ENCODE measurements around the gene SCN4A. TPM values are rescaled to one million over a fixed set of nuclear protein-coding genes. Genes with fewer than 3 reads are reported as not detected.

SCN4A gene
- polyA plus RNA-seq, 2 of the 4 experiments (the other 2 are of a cell fraction) = 0.03 to 0.06 TPM

DNA sequence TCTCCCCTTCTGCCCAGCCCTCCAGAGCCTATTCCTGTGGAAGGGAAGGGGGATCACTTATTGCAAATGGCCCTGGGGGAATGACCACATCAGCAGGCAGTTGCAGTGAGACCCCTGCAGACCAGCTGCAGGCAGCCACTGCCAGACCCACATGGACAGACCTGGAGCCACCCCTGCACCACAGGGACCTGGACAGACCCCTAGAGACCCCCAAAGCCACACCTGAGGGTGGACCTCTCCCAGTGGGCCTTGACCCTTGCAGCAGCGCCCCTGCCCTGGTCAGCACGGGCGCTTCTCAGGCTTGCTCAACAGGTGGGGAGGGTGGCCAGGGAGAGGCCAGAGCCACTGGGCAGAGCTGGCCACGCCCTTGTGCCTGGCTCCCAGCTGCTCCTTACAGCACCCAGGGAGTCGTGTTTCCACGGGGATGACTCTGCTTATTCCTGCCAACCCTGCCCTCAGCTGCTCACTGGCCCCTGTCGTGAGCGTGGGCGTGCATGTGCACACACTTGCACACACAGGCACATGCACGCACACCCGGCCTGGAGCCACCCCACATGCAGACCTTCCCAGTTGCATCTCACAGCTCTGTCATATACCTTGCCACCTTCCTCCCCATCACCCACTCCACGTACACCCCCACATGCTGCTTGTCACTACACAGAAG, 1.3 kb upstream of the SCN4A start:
- peaks cover 19% of the 10 kb centered on the region for H3K4me1 ChIP-seq
- peak overlapping the region; percentile 71 for H3K4me2 ChIP-seq
- FAIRE-seq = no peak
- no peak overlapping the region for H3K4me3 ChIP-seq
- ChIA-PET POLR2A (interaction anchor here (1.6 kb wide), 1 partner anchor 172 kb away, joined by 5 read pairs; no protein-coding TSS in a partner anchor), CTCF (interaction anchor here (0.6 to 9.3 kb wide), 15 partner anchors 9 to 93 kb away, joined by 3 to 94 read pairs (median 7); partner anchors contain the start of gene GH1)
- peak overlapping the region; percentile 49 to 68; a peak in 5 of 6 replicates for H3K27ac ChIP-seq
- TF ChIP-seq EP300 (IDR thresholded peaks at IDR 0.05) (no peak), MAFK (IDR thresholded peaks at IDR 0.05; ENCODE audit: partially characterized antibody) (peak; percentile 10)
- DNase-seq (ENCODE audit: low read depth in 1 of 2, low spot score in 1 of 2) = peak; percentile 34 to 51
- ATAC-seq = peak; percentile 69 to 79
- H3K9me3 ChIP-seq = no peaks in the 10 kb centered on the region
- 31% methylated on average over 12 of the region's 12 CpGs for WGBS (ENCODE audit: missing lambda C conversion rate)

DNA sequence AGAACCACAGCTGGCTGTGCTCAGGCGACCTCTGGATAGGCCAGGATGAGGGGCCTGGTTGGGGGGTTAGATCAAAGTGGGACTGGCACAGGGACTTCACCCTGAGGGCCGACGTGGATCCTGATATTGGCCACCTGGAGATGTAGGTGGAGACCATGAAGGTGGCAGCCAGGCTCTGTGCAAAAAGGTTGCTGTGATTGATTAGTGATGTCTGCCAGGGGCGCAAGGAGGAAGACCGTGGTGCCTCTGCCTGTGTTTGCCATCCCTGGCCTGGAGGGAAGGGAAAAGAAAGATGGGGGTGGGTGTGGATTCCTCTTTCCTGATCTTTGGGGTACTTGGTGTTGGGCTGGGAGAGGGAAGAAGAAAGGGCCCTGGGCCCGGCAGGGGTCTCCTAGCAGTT, 529 bp upstream of the SCN4A start:
- H3K4me2 ChIP-seq = peak overlapping the region; percentile 71; the same call in 1 of the 3 replicates
- H3K4me1 ChIP-seq = peaks cover 19% of the 10 kb centered on the region
- ChIA-PET POLR2A (interaction anchor here (1.6 kb wide), 1 partner anchor 172 kb away, joined by 5 read pairs; no protein-coding TSS in a partner anchor), CTCF (interaction anchor here (1.1 to 9.3 kb wide), 9 partner anchors 8 to 56 kb away, joined by 3 to 94 read pairs (median 10); partner anchors contain the start of gene GH1)
- TF ChIP-seq CHD4 (IDR thresholded peaks at IDR 0.05; ENCODE audit: borderline replicate concordance) (no peak), RNF2 (IDR thresholded peaks at IDR 0.05; ENCODE audit: borderline replicate concordance, low read depth) (no peak), POLR2A (IDR thresholded peaks at IDR 0.05; ENCODE audit: low read length) (no peak), ZSCAN20 (CRISPR knock-in tag; IDR thresholded peaks at IDR 0.05) (no peak), EHMT2 (IDR thresholded peaks at IDR 0.05; ENCODE audit: low read depth) (no peak), NR3C1 (IDR thresholded peaks at IDR 0.05) (no peak), MYC (IDR thresholded peaks at IDR 0.05; ENCODE audit: borderline replicate concordance, low read length) (no peak), KDM5A (IDR thresholded peaks at IDR 0.05) (no peak)
- TF ChIP-seq, protein P1, sequence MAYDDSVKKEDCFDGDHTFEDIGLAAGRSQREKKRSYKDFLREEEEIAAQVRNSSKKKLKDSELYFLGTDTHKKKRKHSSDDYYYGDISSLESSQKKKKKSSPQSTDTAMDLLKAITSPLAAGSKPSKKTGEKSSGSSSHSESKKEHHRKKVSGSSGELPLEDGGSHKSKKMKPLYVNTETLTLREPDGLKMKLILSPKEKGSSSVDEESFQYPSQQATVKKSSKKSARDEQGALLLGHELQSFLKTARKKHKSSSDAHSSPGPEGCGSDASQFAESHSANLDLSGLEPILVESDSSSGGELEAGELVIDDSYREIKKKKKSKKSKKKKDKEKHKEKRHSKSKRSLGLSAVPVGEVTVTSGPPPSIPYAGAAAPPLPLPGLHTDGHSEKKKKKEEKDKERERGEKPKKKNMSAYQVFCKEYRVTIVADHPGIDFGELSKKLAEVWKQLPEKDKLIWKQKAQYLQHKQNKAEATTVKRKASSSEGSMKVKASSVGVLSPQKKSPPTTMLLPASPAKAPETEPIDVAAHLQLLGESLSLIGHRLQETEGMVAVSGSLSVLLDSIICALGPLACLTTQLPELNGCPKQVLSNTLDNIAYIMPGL (CRISPR knock-in tag; IDR thresholded peaks at IDR 0.05; ENCODE audit: borderline replicate concordance) = no peak
- FAIRE-seq = no peak
- peak overlapping the region in 1 of 2 experiments; percentile 68; a peak in 4 of 6 replicates for H3K27ac ChIP-seq
- H3K9me3 ChIP-seq = no peaks in the 10 kb centered on the region
- H3K4me3 ChIP-seq = no peak overlapping the region
- WGBS (ENCODE audit: missing lambda C conversion rate) = 89% methylated on average over 6 of the region's 6 CpGs
- no peak for ATAC-seq
- no peak for DNase-seq (ENCODE audit: low read depth in 1 of 2, low spot score in 1 of 2)

DNA sequence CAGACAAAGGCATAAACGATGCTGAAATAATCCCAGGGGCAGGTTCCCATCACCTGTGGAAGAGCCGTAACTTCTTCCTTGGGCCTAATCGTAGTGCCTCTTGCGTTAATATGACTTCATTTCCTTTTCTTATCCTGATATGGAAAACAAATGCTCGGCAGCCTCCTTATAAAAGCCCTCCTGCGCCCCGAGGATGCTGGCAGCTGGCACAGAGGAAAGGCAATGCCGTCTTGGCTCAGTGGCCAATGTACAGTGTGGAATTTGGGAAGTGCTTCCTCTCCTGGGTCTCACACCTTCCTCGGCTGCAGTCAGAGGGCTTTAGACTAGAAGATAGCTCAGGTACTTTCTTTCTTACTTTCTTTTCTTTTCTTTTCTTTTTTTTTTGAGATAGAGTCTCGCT, 3.4 kb downstream of the SCN4A start:
- Histone ChIP-seq H3K27ac (no peak overlapping the region), H3K4me1 (peaks cover 10% of the 10 kb centered on the region), H3K4me2 (no peak overlapping the region), H3K9me3 (no peaks in the 10 kb centered on the region), H3K4me3 (no peak overlapping the region)
- DNase-seq (ENCODE audit: low read depth in 1 of 2, low spot score in 1 of 2) (no peak), FAIRE-seq (no peak), ATAC-seq (no peak)
- POLR2A ChIA-PET = interaction anchor here (0.6 kb wide), 2 partner anchors 24 to 240 kb away, joined by 3 read pairs; no protein-coding TSS in a partner anchor
- whole genome bisulfite sequencing (ENCODE audit: missing lambda C conversion rate) = 79% methylated on average over 10 of the region's 10 CpGs
- CTCF ChIA-PET = interaction anchor here (0.6 to 4.3 kb wide), 7 partner anchors 16 to 165 kb away, joined by 3 to 29 read pairs (median 5); partner anchors contain the start of gene GH1
- no peak for TF ChIP-seq HOXB5 (CRISPR knock-in tag; IDR thresholded peaks at IDR 0.05)
- no peak for TF ChIP-seq ZC3H11A (IDR thresholded peaks at IDR 0.05)
- no peak for TF ChIP-seq JUNB (IDR thresholded peaks at IDR 0.05)
- no peak for TF ChIP-seq NR3C1 (IDR thresholded peaks at IDR 0.05)
- TF ChIP-seq ZNF302 (CRISPR knock-in tag; IDR thresholded peaks at IDR 0.05) = no peak
- TF ChIP-seq SMC3 (IDR thresholded peaks at IDR 0.05) = no peak
- TF ChIP-seq RAD21 (conservative IDR thresholded peaks at IDR 0.05 in 1 of 2, IDR thresholded peaks at IDR 0.05 in 1 of 2) = no peak
- no peak for TF ChIP-seq RARB (CRISPR knock-in tag; IDR thresholded peaks at IDR 0.05)
- TF ChIP-seq CHD2 (IDR thresholded peaks at IDR 0.05; ENCODE audit: low read length, partially characterized antibody) = no peak
- no peak for TF ChIP-seq MAFK (IDR thresholded peaks at IDR 0.05; ENCODE audit: partially characterized antibody)
- TF ChIP-seq ZSCAN20 (CRISPR knock-in tag; IDR thresholded peaks at IDR 0.05) = no peak
- TF ChIP-seq EHF (CRISPR knock-in tag; IDR thresholded peaks at IDR 0.05) = no peak
- TF ChIP-seq, protein P1 (CRISPR knock-in tag; IDR thresholded peaks at IDR 0.05; ENCODE audit: borderline replicate concordance) = no peak
